Activated T-helper 2 cell treated with anti-CD3 and anti-CD28 coated beads, Interferon-gamma antibody, Interleukin-2, Interleukin-4, amounts not matched to agents 10 μg/mL and 5 μg/mL and 100 μg/mL, durations not matched to agents 14 hours and 24 hours and 36 hours (primary cell): ENCODE measurements around the gene TOR2A. TPM values are rescaled to one million over a fixed set of nuclear protein-coding genes. Genes with fewer than 3 reads are reported as not detected.

Experiments used
- DNase-seq: peaks from one replicate; pipeline ENCODE4 v3.0.0; 2021; ENCODE audit warnings: low spot score
- H3K27ac Mint-ChIP-seq: one replicate; pipeline ENCODE4 v1.8.0; 2021; ENCODE audit warnings: mixed read lengths
- H3K27me3 Mint-ChIP-seq: one replicate; pipeline ENCODE4 v1.8.0; 2021; ENCODE audit warnings: low read depth, mixed read lengths
- H3K36me3 Mint-ChIP-seq: one replicate; pipeline ENCODE4 v1.8.0; 2021; ENCODE audit warnings: low read depth, mixed read lengths
- H3K4me1 Mint-ChIP-seq: one replicate; pipeline ENCODE4 v1.8.0; 2021; ENCODE audit warnings: low read depth, mixed read lengths
- H3K4me3 Mint-ChIP-seq: one replicate; pipeline ENCODE4 v1.8.0; 2021; ENCODE audit warnings: low read depth, mild to moderate bottlenecking, moderate library complexity, mixed read lengths
- H3K9me3 Mint-ChIP-seq: one replicate; pipeline ENCODE4 v1.8.0; 2021; ENCODE audit warnings: mixed read lengths
- intact Hi-C: fragments of 100-400 bp; cut with micrococcal nuclease; formaldehyde crosslinking; loops from one replicate; pipeline ENCODE4 v1.15.1; 2023
- total RNA-seq: library from RNA; stranded (reverse); gene quantifications from 2 replicates; pipeline ENCODE4 v1.2.3, GENCODE V29; 2022

TOR2A gene
- total RNA-seq, 1 donor from 2014 or later: 20.2 TPM

DNA sequence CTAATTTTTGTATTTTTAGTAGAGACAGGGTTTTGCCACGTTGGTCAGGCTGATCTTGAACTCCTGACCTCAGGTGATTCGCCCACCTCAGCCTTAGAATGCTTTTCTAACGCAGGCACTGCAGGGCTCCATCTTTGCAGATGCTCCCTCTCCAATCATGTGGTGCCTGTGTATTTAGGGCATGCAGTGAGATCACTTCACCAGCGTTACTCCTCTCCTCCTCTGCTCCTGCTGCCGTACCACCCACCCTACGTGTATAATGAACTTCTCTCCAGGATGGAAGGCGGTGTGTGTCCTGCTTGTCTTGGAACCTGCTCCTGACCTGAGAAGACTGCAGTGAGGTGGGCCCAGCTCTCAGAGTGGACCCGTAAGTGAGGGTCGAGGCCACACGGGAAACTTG is 42.0 kb downstream of the TOR2A start:
- no peak for DNase-seq
- H3K36me3 Mint-ChIP-seq: peaks cover 6% of the 10 kb centered on the region
- no peak overlapping the region for H3K4me3 Mint-ChIP-seq
- no peaks in the 10 kb centered on the region for H3K9me3 Mint-ChIP-seq
- H3K27ac Mint-ChIP-seq: no peak overlapping the region
- intact Hi-C loops: no loop called here
- H3K4me1 Mint-ChIP-seq: no peaks in the 10 kb centered on the region
- H3K27me3 Mint-ChIP-seq: no peaks in the 10 kb centered on the region

DNA sequence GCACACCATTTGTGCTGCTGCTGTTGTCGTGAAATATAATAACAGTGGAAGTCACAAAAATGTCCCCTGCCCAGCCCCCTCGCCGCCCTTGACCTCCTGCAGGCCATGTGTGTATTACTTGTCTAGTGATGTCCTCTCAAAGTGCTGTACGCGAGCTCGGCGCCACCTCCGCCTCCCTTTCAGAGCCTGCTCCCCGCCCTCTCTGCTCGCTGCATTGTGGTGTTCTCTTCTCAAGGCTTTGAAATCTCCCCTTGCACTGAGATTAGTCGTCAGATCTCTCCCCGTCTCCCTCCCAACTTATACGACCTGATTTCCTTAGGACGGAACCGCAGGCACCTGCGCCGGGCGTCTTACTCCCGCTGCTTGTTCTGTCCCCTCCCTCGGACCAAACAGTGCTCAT is 43.0 kb downstream of the TOR2A start:
- DNase-seq: no peak
- Mint-ChIP-seq H3K36me3 (peaks cover 6% of the 10 kb centered on the region), H3K27ac (no peak overlapping the region), H3K4me3 (no peak overlapping the region), H3K27me3 (no peaks in the 10 kb centered on the region), H3K9me3 (no peaks in the 10 kb centered on the region), H3K4me1 (no peaks in the 10 kb centered on the region)
- intact Hi-C loops: no loop called here

DNA sequence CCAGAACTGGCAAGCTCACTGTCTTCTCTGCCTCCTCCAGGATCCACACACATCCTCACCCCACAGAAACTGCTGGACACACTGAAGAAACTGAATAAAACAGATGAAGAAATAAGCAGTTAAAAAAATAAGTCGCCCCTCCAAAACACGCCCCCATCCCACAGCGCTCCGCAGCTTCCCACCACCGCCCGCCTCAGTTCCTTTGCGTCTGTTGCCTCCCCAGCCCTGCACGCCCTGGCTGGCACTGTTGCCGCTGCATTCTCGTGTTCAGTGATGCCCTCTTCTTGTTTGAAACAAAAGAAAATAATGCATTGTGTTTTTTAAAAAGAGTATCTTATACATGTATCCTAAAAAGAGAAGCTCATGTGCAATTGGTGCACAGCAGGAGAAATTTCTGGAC is 44.4 kb downstream of the TOR2A start:
- H3K36me3 Mint-ChIP-seq: peaks cover 9% of the 10 kb centered on the region
- H3K4me3 Mint-ChIP-seq: no peak overlapping the region
- no peak for DNase-seq
- no peaks in the 10 kb centered on the region for H3K9me3 Mint-ChIP-seq
- no peaks in the 10 kb centered on the region for H3K4me1 Mint-ChIP-seq
- no peak overlapping the region for H3K27ac Mint-ChIP-seq
- no peaks in the 10 kb centered on the region for H3K27me3 Mint-ChIP-seq
- intact Hi-C loops: no loop called here

DNA sequence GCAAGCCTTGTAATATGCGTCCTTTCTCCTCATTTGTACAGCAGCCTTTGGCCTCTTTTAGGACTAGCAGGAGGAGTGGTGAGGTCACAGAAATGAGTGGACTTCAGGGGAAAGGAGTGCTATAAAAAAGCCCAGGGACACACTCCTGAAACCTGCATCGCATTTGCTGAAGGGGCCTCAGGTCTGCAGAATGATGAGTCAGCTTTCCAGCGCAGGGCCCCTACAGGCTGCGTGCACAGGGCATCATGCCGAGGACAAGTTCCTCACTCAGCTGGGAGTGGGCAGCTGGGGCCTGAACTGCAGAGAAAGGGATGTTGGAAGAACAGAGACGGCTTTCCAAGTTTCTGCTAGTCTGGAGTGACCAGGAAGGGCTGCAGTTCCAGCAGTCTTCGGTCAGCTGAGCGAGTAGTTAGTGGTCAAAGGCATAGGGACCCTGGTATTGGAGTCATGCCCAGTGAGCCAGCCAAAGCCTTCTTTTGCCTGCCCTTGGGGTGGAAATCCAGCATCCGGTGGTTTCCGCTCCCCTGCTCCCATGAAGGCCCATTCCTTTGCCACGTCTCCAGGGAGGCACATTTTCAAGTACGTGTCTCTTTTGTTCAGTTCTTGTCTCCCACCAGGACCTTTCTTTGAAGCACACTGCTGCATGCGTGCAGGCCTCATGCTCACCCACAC is 45.6 kb downstream of the TOR2A start:
- Mint-ChIP-seq H3K4me1 (no peaks in the 10 kb centered on the region), H3K27ac (no peak overlapping the region), H3K27me3 (no peaks in the 10 kb centered on the region)

DNA sequence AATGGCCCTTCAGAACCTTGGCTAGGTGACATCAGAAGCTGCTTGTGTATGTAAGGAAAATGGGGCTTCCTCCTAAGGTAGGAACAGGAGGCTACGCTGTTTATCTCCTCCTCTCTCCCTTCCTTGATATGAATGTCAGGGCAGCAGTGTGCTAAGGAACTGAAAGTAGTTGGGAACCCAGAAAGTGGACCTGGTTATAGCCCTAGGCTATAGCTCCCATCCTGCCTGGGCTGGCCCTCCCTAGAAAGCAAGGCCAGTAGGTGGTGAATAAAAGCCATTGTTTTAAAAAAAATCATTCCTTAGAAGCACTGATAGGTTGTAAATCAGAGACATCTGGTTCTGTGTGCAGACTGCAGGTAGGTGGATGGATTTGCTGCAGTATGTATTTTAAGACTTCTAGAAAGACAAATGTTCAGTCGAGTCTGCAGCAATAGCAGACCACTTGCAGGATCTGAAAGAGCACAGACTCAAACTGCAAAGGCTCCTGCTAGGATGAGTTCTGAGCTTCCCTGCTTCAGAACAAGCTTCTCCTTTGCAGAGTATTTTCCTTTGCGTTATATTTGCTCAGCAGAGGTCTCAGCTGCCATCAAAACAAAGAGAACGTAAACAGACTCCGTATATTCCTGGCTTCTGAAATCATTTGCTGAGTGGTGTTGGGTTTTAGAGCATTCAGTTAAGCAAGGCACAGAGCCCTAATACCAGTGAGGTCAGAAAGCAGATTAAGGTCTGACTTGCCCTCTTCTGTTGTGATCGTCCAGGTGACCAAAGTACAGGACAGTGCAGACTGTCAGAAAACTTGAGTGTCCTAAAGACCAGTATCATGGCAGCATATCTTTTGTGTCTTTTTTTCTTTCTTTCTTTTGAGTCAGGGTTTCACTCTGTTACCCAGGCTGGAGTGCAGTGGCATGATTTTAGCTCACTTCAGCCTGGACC is 48.4 kb downstream of the TOR2A start:
- Mint-ChIP-seq H3K4me1 (no peaks in the 10 kb centered on the region), H3K27me3 (no peaks in the 10 kb centered on the region), H3K36me3 (peaks cover 11% of the 10 kb centered on the region), H3K9me3 (no peaks in the 10 kb centered on the region), H3K4me3 (no peak overlapping the region), H3K27ac (no peak overlapping the region)
- intact Hi-C loops: no loop called here
- no peak for DNase-seq

More for the DNA sequence above, 45.6 kb downstream of the TOR2A start:
- no peaks in the 10 kb centered on the region for H3K9me3 Mint-ChIP-seq
- H3K4me3 Mint-ChIP-seq: no peak overlapping the region
- H3K36me3 Mint-ChIP-seq: peaks cover 9% of the 10 kb centered on the region
- DNase-seq: no peak
- intact Hi-C loops: no loop called here

DNA sequence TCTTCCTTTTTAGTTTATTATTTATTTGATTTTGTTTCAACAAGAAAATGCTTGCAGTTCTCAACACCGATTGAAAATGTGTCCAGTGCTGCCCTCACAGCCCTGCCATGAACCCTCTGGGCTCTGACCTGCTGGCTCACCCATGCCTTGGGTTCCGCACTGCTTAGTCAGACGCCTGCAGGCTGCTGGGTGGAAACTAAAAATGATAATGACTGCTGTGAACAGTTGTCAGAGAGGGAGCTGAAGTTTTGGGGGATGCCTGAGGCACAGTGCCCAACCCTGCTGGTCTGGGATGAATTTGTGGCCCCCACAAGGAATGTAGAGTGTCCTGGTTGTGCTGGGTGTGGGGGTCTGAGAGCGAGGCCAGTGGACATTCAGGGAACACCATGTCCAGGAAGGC is 50.5 kb downstream of the TOR2A start:
- no peak for DNase-seq
- no peak overlapping the region for H3K4me3 Mint-ChIP-seq
- no peak overlapping the region for H3K27ac Mint-ChIP-seq
- no peaks in the 10 kb centered on the region for H3K4me1 Mint-ChIP-seq
- H3K9me3 Mint-ChIP-seq: no peaks in the 10 kb centered on the region
- intact Hi-C loops: no loop called here
- peaks cover 6% of the 10 kb centered on the region for H3K36me3 Mint-ChIP-seq
- H3K27me3 Mint-ChIP-seq: no peaks in the 10 kb centered on the region

DNA sequence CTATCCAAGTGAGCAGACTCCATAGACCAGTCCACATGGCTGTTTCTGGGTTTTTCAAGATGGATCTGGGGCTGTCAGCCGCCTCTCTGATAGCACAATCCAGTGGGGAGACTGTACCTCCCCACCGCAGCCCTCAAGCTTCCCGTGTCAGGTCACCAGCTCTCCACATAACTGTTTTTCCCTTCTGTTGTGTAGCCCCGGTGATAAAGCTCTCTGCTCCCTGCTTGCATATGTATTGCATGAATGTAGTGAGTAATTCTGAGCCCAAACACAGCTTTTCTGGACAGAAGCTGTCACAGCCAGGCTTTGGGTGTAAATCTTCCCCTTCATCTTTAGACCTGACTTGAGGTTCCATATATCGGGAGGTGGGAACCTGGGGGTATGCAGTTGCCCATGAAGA is 51.4 kb downstream of the TOR2A start:
- intact Hi-C loops: no loop called here
- H3K9me3 Mint-ChIP-seq: no peaks in the 10 kb centered on the region

DNA sequence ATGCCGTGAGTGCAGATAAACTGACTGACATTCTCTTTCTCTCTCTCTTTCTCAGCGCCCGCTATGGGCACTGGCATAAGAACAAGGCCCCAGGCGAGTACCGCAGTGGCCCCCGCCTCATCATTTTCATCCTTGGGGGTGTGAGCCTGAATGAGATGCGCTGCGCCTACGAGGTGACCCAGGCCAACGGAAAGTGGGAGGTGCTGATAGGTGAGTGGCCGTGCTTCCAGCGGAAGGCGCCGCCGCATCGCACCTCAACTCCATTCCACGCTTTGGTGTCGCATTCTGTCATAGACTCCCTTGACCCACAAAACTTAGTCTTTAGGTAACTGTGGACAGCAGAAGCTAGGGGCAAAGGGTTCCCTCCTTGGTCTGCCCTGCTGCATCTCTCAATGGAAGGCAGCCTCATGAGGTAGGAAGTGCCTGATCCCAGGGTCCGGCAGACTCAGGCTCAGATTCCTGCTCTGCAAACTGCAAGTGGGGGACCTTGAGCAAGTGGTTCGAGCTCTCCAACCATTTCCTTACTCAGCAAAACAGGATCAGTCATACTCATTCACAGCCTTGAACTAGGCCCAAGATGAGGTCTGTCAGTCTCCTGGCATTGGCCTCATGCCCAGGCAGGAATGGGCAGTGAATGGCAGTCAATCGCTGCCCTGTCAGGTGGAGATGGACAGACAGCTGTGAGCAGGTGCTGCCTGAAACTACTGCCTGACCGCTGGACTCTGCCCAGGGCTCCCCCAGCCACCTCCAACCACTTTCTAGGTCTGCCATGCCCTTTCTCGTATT is 52.5 kb downstream of the TOR2A start:
- Mint-ChIP-seq H3K9me3 (no peaks in the 10 kb centered on the region), H3K4me3 (no peak overlapping the region), H3K36me3 (peaks cover 6% of the 10 kb centered on the region), H3K27me3 (no peaks in the 10 kb centered on the region), H3K27ac (no peak overlapping the region), H3K4me1 (no peaks in the 10 kb centered on the region)
- no peak for DNase-seq
- intact Hi-C loops: no loop called here

More for the DNA sequence above, 51.4 kb downstream of the TOR2A start:
- DNase-seq: no peak
- H3K27ac Mint-ChIP-seq: no peak overlapping the region
- no peaks in the 10 kb centered on the region for H3K27me3 Mint-ChIP-seq
- H3K36me3 Mint-ChIP-seq: peaks cover 6% of the 10 kb centered on the region
- H3K4me1 Mint-ChIP-seq: no peaks in the 10 kb centered on the region
- H3K4me3 Mint-ChIP-seq: no peak overlapping the region

Other genes starting within 250 kb of the TOR2A start
- gene STXBP1, start 123.0 kb downstream of the TOR2A start, total RNA-seq: 44.5 and 48.9 TPM in 2 replicates
- gene CFAP157, start 28.3 kb downstream of the TOR2A start, total RNA-seq: 0.18 TPM in 1 of 2 replicates, not detected in the other
- 20.1 and 21.5 TPM in 2 replicates for gene PTRH1, start 19.6 kb downstream of the TOR2A start, total RNA-seq
- 0.18 TPM in 1 of 2 replicates, not detected in the other for gene TTC16, start 19.2 kb downstream of the TOR2A start, total RNA-seq
- 23.6 and 25.1 TPM in 2 replicates for gene SH2D3C, start 43.4 kb upstream of the TOR2A start, total RNA-seq
- 98.1 and 99.8 TPM in 2 replicates for gene CDK9, start 50.7 kb upstream of the TOR2A start, total RNA-seq
- 116 and 137 TPM in 2 replicates for gene FPGS, start 67.6 kb upstream of the TOR2A start, total RNA-seq
- 27.5 and 28.1 TPM in 2 replicates for gene ENG, start 119.4 kb upstream of the TOR2A start, total RNA-seq
- gene AK1, start 142.4 kb upstream of the TOR2A start, total RNA-seq: 19.6 and 21.0 TPM in 2 replicates
- 60.3 and 60.7 TPM in 2 replicates for gene ST6GALNAC6, start 164.3 kb upstream of the TOR2A start, total RNA-seq
- gene ST6GALNAC4, start 181.7 kb upstream of the TOR2A start, total RNA-seq: 25.6 and 28.7 TPM in 2 replicates
- gene PIP5KL1, start 195.5 kb upstream of the TOR2A start, total RNA-seq: 1.4 and 3.4 TPM in 2 replicates
- gene DPM2, start 202.6 kb upstream of the TOR2A start, total RNA-seq: 55.7 and 57.4 TPM in 2 replicates
- 43.8 and 53.3 TPM in 2 replicates for gene EEIG1, start 245.7 kb upstream of the TOR2A start, total RNA-seq